ENCODE measurements around the gene MXD4.
A peak's percentile ranks its signal among the peaks of the same experiment; 100 is the strongest.

The MXD4 gene

GRCh38 chr4:2274320-2275043, 12.6 kb upstream of the MXD4 start:
- no peak for DNase-seq

GRCh38 chr4:2273657-2274319, 11.9 kb upstream of the MXD4 start:
- no peak for DNase-seq

DNA sequence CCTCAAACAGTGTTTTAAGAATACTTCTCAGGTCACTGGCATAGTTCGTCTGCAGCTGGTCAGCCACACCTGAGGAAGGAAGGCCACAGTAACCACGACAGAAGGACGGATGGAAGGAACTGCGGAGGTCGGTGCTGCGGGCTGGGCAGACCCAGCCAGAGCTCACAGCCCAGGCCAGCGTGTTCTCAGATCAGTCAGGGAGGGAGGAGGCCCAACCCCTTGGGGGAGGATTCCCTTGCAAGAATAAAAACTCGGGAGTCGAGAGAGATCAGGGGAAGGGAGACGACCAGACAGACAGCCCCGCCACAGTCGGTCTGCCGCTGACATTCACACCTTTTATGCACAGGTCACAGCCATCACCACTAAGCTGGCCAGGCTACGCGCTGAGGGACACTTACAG, 11.3 kb upstream of the MXD4 start:
- no peak for DNase-seq

GRCh38 chr4:2272828-2273120, 10.9 kb upstream of the MXD4 start:
- no peak for DNase-seq

DNA sequence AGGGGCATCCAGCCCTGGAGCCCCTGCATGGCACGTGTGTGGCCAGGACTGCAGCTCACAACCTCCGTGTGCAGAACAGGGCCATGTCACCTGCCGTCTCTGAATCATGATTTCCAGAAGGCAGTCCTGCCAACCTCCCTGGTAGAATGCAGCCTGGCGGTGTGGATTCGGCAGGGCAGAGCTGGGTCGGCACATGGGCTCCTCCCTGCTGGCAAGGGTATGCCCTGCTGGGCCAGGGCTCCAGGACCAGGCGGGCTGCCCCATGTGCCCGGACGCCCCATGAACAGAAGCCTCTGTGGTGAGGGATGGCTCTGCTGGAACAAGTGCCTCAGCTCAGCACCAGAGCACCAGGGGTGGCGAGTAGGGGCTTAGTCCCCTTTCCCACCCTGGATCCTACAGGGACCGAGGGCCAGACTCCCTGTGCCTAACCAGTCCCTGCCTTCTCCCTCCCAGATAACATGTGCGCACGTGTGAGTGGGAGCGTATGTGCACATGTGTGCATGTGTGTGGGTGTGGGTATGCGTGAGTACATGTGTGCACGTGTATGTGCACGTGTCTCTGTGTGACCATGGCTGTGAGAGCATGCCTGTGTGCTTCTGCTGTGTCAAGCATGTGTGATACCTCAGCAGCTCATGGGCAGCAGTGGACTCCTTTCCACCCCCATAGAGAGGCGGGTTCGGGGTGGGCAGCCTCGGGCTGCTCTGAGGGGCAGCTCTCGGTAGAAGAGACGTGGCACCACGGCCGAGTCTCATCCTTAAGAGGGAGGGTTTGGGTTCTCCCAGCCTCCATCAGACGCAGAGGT, 10.3 kb upstream of the MXD4 start:
- no peak for DNase-seq

GRCh38 chr4:2271279-2272025, 9.5 kb upstream of the MXD4 start:
- no peak for DNase-seq

- no peak for DNase-seq
Observed at GRCh38 chr4:2270341-2271165, 8.6 kb upstream of the MXD4 start.

GRCh38 chr4:2269618-2270163, 7.8 kb upstream of the MXD4 start:
- no peak for DNase-seq

GRCh38 chr4:2269206-2269531, 7.3 kb upstream of the MXD4 start:
- no peak for DNase-seq

- no peak for DNase-seq
Observed at GRCh38 chr4:2268357-2269205, 6.7 kb upstream of the MXD4 start.

DNA sequence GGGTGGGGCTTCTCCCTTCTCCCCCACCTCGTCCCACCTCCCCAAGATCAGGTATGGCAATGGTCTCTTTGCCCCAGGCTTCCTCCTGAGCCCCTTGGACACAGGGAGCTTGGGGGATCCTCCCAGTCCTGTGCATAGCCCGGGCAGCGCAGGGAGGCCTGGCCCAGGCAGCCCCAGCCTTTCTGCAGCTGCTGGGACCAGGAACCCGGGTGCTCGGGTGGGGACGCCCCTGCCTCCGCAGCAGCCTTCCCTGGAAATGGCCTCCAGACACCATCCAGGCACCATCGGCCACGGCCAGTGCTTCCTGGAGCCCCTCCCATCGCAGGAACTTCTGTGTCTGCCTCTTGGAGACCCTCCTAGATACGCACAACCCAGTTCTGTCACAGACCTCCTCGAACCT, 5.9 kb upstream of the MXD4 start:
- no peak for DNase-seq

DNA sequence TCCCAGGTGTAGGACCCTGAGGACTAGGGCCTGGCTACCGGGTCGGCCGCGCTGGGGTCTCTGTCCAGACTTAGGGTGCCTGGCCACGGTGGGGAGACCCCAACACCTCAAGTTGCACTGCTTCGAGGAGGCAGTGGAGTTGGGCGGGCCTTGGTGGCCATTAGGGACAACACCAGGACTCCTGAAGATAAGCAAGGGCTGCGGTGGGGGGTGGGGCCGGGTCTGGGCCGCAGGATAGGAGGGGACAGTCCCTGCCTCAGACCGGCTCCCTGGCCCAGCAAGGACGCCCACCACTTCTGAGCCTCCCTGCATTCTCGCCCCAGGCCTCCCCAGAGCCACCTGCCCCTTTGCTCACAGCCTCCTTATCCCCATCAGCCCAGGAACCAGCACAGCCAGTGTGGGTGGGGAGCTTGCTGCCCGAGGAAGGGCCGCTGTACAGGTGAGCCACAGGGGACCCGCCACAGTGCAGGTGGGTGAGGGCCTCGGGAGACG, 5.5 kb upstream of the MXD4 start:
- DNase-seq = no peak

GRCh38 chr4:2266821-2267220, 4.9 kb upstream of the MXD4 start:
- DNase-seq = no peak

- DNase-seq = no peak
Observed at GRCh38 chr4:2266181-2266580, 4.3 kb upstream of the MXD4 start.

GRCh38 chr4:2265113-2266110, 3.5 kb upstream of the MXD4 start:
- no peak for DNase-seq

- no peak for DNase-seq
Observed at GRCh38 chr4:2264481-2265041, 2.7 kb upstream of the MXD4 start.

DNA sequence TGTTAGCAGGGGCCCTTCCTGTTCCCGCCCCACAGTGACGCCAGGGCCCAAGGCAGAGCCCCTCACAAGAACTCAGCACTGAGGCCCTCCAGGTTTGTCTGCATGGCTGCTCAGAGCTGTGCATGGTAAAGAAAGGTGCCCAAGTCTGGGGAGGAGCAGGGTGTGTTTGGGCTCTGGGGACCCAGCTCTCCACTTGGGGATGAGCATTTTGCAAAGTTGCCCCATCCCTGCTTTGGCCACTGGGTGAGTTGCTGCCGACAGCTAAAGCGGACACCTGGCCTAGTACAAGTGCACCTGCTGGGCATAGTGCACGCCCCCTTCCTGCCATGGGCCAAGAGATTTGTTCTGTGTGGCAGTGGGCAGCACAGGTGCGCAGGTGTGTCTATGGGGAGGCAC, 2.0 kb upstream of the MXD4 start:
- no peak for DNase-seq

GRCh38 chr4:2262944-2263250, 988 bp upstream of the MXD4 start:
- DNase-seq = no peak

DNA sequence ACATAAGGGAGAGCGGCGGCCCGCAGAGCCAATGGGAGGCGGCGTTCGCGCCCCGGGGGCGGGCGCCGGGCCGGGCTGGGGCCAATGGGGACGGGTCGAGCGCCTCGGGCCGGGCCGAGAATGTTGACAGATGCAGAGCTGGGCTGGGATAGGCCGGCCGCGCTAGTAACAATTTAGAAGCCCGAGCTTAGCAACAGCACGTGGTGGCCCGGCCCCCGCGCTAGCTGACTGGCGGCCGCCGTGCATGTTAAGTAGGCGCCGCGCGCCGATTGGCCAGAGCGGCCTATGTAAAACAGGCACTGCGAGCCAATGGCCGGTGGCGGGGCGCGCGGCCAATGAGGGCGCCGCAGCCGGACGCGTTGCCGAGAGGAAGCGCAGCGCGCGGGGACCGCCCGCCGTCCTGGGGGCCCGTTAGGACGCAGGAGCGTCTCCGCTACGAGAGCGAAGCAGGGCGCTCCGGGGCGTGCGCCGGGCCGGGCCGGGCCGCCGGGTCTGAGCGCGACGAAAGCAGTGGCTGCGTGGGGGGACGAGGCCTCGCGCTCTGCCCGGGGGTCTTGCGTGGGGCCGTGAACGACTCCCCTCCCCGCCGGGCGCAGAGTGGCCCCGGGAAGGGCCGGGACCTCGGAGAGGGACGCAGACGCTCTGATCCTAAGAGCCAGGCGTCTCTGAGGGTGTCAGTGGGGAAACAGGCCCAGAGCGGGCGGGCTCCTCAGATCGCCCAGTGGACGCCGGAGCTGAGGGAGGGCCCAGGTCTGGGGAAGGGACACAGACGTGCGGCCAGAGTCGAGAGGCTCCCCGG, 435 bp upstream of the MXD4 start:
- DNase-seq = peak; percentile 95
